ENCODE measurements around the gene OLFML2A.

Gene OLFML2A

DNA sequence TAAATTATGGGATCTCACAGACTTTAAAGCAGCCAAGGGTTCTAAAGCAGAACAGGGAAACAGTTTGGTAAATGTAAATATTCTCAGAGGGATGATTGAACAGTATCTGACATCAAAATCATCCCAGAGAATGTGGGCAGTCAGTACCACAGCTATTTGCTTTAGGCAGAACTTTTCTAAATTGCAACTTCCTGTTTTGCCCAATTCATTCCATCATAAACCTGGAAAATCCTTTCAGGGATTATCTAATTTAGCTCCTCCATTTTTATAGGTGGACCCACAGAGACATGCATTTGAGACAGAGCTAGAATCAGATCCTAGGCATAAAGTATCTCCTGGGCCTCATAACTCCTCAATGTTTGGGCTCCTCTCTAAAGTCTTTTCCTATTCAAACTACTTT, 18.2 kb upstream of the OLFML2A start:
- in situ Hi-C loops (cut with MboI; ENCODE audit: low pct_unique_long_range_greater_than_20kb, low sequenced_read_pairs) = no loop called here
- DNase-seq = no peak

DNA sequence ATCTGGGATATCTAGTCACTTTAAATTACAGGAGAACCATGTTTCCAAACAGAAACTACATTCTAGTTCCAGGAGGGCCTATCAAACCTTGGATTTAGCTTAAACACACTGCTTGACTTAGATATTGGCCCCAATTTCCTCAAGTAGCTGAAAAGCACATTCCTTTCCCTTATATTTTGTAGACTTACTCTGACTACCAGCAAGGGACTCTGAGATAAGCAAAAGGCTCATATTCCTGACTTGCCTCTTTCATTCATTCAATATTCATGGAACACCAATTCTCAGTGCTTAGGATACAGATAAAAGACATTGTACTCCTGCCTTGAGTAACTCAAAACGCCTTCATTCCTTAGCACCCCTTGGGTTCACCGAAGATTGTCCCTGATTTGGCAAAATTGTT, 17.6 kb upstream of the OLFML2A start:
- DNase-seq = no peak
- in situ Hi-C loops (cut with MboI; ENCODE audit: low pct_unique_long_range_greater_than_20kb, low sequenced_read_pairs) = no loop called here

DNA sequence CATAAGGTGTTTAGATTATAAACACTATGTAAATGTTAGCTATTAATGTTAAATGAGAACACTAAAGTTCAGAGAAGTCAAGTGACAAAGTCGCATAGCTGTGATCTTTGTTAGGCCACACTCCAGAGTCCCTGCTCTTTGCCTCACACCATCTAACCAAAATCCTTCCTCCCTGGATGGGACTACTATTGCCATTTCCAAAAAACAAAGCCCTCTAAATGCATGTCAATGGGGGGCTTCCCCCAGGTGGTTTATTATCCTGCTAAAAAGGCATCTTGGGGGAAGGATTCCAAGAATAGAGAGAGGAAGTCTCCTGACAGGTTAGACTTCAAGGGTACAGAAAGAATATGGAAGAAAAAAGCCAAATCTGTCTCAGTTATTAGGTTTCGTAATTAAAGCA, 16.2 kb upstream of the OLFML2A start:
- no peak for DNase-seq
- in situ Hi-C loops (cut with MboI; ENCODE audit: low pct_unique_long_range_greater_than_20kb, low sequenced_read_pairs) = no loop called here

DNA sequence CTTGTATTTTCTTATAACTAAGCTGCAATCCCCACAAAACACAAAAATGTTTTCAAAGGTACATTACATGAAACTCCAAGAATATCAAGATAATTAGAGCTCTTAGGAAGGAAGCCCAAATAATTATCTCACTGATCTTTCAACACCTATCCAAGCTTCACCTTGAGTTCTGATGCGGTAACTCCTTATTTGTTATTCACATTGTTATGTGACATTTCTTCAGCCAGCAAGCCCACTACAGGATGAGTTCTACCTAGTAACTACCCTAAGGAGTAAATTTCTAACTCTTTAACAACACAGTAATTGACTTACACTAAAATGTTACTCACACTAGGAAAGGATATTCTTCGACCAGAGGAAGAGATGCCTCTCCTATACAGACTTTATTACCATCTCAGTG, 15.7 kb upstream of the OLFML2A start:
- no peak for DNase-seq
- in situ Hi-C loops (cut with MboI; ENCODE audit: low pct_unique_long_range_greater_than_20kb, low sequenced_read_pairs) = no loop called here

DNA sequence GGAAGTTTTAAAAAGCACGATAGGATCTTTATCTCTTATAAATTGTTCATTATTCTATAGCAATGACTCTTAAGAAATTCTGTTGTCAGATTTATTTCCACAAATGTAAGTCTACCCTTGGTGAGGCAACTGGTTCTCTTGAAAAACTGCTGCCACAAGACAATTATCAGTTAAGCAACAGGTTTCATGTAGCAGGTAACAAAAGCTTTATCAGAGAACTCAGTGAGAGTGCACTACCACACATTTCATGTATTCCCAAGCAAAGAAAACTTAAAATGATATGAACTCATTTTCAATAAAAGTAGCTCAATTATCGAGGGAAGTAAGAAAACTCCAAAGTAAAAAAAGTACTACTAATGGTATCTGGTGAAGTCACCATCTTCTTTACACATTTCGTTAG, 15.2 kb upstream of the OLFML2A start:
- in situ Hi-C loops (cut with MboI; ENCODE audit: low pct_unique_long_range_greater_than_20kb, low sequenced_read_pairs) = no loop called here
- no peak for DNase-seq

DNA sequence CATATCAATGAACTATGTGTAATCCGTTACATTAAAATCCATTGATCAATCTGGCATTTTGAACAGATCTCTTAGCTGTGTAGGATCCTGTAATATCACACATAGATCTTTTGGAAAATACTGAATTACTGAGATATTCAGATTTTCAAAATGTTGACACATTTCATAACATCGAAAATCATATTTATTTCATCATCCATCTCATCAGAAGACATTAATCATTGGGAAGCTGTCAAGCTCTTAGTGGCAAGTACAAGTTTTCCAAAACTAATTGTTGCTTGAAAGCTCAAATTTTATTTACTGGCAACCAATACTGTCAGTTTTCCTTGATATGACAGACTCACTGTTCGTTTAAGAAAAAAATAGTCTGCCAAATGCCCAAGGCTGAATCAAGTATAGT, 14.3 kb upstream of the OLFML2A start:
- DNase-seq = no peak
- in situ Hi-C loops (cut with MboI; ENCODE audit: low pct_unique_long_range_greater_than_20kb, low sequenced_read_pairs) = no loop called here

DNA sequence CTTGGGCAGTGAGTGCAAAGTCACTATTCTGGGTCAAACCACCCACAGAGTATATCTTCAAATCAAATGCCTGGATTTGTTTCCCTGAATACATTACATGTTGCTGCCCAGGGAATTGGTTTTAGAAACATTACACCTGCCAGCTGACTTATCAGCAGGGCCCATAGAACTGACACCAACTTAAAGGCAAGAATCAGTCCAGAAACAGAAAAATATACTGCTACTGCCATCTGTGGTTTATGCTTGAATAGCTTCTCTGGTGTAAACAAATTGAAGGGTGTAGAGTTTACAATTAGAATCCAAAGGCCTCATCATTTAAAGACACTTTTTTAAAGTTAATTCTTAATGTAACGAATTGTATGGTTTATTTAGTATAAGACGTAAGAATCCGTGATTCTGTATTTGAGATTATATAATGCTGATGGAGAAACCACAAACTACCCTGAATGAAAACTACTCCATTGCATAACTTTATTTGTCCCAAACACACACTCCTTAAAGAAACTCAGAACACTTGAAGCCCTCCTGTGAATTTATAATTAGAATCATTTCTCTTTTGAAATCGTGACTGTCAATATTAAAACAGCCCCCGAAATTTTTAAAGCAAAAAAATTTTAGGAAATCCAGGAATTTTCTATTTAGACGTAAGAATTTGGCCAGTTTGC, 12.0 kb upstream of the OLFML2A start:
- DNase-seq = no peak

DNA sequence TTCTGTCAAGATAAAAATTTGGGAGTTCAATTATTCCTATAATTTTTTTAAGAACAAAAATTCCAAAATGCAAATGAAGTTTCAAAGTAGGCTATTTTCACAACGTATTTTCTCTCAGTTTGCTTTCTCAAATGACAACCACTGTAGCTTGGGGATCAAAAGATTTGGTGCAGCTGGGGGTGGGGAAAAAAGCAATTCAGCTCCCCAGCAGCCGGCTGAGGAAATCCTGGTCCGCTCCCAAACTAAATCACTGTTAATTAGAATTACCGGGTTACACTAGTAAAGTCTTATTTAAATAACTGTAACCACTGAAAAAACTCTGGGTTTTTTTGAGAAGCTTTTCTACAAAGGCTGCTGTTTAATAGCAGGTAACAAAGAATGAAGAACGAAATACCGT, 11.5 kb upstream of the OLFML2A start:
- in situ Hi-C loops (cut with MboI; ENCODE audit: low pct_unique_long_range_greater_than_20kb, low sequenced_read_pairs) = no loop called here
- no peak for DNase-seq

More for the DNA sequence above, 12.0 kb upstream of the OLFML2A start:
- in situ Hi-C loops (cut with MboI; ENCODE audit: low pct_unique_long_range_greater_than_20kb, low sequenced_read_pairs) = no loop called here

DNA sequence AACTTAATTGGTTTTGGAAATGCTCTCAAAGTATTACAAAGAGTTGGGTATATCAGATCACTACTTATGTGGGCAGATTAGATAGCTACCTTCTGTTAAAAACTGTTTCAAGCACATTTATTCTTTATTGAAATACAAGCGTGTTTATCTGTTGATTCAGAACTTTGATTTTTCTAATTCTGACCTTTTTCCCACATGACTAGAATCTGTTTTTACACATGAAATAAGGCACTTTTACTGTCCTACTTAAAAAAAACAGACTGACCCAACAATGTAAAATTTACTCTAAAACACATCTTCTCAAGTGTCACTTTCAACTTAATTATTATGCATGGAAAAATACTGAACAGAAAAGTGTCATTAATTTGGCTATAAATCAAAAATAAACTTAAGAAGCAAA, 10.6 kb upstream of the OLFML2A start:
- no peak for DNase-seq
- in situ Hi-C loops (cut with MboI; ENCODE audit: low pct_unique_long_range_greater_than_20kb, low sequenced_read_pairs) = no loop called here

DNA sequence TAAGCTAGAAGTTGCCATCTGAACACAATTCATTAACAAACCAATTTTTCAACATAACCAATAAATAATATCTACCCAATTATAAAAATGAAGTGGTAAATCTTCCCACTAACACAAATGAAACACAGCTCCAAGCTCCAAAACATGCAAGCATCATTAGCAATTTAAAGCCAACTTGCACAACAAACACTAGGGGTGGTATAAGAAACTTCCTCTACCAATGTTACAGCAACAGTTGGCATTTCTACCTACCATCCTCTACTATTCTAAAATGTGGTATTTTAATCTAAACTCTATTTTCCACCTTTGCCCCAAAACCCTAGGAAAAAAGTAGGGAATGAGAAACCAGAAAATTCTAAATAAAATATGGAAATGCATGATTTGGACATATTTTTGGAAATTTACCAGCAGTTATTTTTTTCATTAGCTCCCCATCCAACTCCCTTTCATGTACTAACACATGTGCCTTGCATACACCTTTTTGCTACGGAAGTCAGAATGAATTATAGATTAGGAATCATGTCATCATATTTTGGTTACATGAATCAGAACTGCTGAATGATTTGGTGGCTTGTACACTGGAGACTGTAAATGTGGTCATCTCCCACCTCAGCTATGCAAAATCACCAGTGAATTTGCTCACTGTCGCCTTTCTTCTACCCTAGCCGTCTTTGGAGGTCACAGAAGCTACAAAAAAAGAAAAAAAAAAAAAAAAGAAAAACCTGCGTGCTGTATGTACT, 9.9 kb upstream of the OLFML2A start:
- no peak for DNase-seq
- in situ Hi-C loops (cut with MboI; ENCODE audit: low pct_unique_long_range_greater_than_20kb, low sequenced_read_pairs) = no loop called here

DNA sequence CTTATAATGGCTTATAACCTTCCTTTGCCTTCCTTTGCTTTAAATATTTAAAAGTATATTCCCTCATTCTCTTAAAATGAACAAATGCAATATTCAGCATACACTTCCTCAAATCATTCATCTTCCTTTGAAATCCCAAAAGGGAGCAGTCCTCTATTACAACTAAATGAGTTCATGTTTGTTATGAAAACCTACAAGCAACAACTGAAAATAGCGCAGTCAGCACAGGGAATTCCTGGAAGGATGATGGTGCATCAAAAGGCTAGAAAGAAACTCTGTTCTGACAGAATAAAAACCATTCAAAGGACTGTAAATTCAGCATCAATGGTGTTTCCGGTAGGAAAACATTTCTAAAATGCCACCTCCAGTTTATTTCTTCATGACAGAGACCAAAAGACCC, 9.1 kb upstream of the OLFML2A start:
- DNase-seq = no peak
- in situ Hi-C loops (cut with MboI; ENCODE audit: low pct_unique_long_range_greater_than_20kb, low sequenced_read_pairs) = no loop called here

DNA sequence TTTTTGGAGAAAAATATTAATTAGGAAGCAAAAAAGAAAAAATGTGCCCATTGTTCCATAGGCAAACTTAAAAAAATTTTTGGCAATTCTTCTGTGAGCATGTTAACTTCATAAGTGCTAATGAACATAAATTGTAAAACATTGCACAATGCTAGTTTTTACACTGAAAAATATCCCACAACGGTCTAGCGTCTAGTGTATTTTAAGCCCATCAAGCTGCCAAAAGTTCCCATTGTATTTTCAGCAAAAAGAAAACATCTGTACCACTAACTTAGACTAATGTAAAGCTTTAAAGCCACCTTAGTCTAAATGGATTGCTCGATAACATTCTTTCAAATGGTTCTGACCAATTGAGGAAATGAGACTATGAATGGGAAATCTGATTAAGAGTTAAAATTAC, 8.6 kb upstream of the OLFML2A start:
- in situ Hi-C loops (cut with MboI; ENCODE audit: low pct_unique_long_range_greater_than_20kb, low sequenced_read_pairs) = no loop called here
- DNase-seq = no peak

GRCh38 chr9:124768750-124769548, 8.0 kb upstream of the OLFML2A start:
- in situ Hi-C loops (cut with MboI; ENCODE audit: low pct_unique_long_range_greater_than_20kb, low sequenced_read_pairs) = no loop called here
- DNase-seq = peak; percentile 37

DNA sequence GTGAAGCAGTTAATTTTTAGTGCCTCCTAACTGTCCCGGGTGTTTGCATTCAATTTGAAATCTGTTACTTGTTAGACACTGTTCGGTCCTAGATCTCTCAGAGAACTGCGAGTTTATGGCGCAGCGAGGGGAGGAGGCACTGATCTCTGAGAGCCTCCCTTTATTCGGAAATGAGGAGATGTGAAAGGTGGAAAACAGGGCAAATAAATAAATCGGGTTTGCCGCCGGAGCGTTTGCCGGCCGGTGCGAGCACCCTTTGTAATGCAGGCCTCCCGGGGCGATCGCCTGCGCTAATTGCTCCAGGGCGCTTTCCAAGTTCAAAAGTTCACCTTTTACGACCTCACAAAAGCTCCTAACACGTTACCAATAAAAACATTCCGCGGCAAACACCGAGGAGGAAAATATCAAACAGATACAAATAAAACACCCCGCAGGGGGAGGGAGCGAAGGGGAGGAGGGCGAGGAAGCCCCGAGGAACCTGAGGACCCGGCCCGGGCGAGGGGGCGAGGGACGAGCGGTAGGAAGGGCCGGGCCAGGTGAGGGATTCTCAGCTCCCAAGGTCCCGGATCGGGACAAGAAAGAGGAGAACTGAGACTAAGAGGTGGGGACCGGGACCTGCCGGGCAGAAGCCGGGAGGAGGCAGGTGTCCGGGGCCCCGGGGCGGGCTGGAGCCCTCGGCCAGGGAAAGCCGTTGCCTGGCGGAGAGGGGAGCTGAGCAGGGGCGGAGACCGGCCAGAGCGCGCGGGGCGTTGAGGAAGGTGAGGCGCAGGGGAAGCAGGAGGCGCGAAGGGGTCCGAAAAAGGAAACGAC, 7.2 kb upstream of the OLFML2A start:
- in situ Hi-C loops (cut with MboI; ENCODE audit: low pct_unique_long_range_greater_than_20kb, low sequenced_read_pairs) = loop anchor here (5.0 kb wide), 1 partner anchor 88 kb away; no protein-coding TSS in a partner anchor
- peak; percentile 40 for DNase-seq

DNA sequence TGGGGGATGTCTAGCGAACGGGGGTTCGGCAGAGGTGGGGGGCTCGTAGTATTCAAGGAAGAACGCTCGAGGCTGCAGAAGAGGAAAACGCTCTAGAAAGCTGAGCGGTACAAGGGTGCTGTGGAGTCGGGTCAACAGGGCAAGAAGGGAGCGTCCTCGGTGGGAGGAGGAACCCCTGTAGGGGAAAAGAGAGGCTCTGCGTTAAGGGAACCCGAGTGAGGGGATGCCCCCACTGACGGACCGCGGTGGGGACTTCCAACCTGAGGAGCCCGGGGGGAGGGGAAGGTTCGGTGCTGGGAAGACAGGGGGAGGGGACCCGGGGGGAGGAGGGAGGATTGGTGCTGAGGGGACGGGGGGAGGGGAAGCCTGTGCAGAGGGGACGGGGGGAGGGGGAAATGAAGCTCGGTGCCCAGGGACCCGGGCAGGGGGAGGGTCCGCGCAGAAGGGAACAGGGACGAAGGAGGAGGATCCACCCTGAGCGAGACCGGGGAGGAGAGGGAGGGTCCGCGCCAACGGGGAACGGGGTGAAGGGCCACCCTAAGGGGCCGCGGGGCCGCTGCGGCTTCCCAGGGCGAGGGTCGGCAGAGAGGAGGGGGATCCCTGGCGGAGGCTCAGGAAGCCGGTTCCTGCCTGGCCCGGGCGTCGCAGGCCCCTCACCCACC, 6.4 kb upstream of the OLFML2A start:
- in situ Hi-C loops (cut with MboI; ENCODE audit: low pct_unique_long_range_greater_than_20kb, low sequenced_read_pairs) = loop anchor here (5.0 kb wide), 1 partner anchor 87 kb away; no protein-coding TSS in a partner anchor
- peak; percentile 45 for DNase-seq

GRCh38 chr9:124771021-124771866, 5.7 kb upstream of the OLFML2A start, which contains the start of gene NR6A1:
Gene NR6A1, minus strand, starts transcription at chr9:124771311.
- in situ Hi-C loops (cut with MboI; ENCODE audit: low pct_unique_long_range_greater_than_20kb, low sequenced_read_pairs) = loop anchor here (5.0 kb wide), 1 partner anchor 86 kb away; no protein-coding TSS in a partner anchor
- DNase-seq = peak; percentile 97

- DNase-seq = peak; percentile 77
- in situ Hi-C loops (cut with MboI; ENCODE audit: low pct_unique_long_range_greater_than_20kb, low sequenced_read_pairs) = loop anchor here (5.0 kb wide), 1 partner anchor 85 kb away; no protein-coding TSS in a partner anchor
Measured at GRCh38 chr9:124771867-124772679, 4.9 kb upstream of the OLFML2A start.
